ENCODE data around the gene FREY1.

The FREY1 gene

GRCh38 chr11:45894555-45895247, 12.4 kb downstream of the FREY1 start:
- WGBS (ENCODE audit: insufficient coverage) = 89% methylated on average over 6 of the region's 6 CpGs
- Histone ChIP-seq H3K4me3 (ENCODE audit: control insufficient read depth in 1 of 7, extremely low read depth in 1 of 7, insufficient read depth in 4 of 7, low read depth in 2 of 7, low read length in 6 of 7) (no peak overlapping the region), H3K27ac (ENCODE audit: insufficient read depth in 1 of 2, low read depth in 1 of 2, low read length in 2 of 2, poor library complexity in 1 of 2, severe bottlenecking in 2 of 2) (no peak overlapping the region), H3K27me3 (replicated peaks in 2 of 5; ENCODE audit: control insufficient read depth in 4 of 5, insufficient read depth in 5 of 5, low read length in 4 of 5) (peaks cover 0 to 59% (median 21%) of the 10 kb centered on the region in 5 experiments), H3K36me3 (ENCODE audit: control insufficient read depth in 4 of 4, insufficient read depth in 4 of 4, low read length in 3 of 4) (no peaks in the 10 kb centered on the region), H3K4me1 (ENCODE audit: control extremely low read depth in 1 of 4, control insufficient read depth in 4 of 4, insufficient read depth in 4 of 4, low read length in 3 of 4) (peaks cover 0 to 9% (median 7%) of the 10 kb centered on the region in 4 experiments), H3K9me3 (ENCODE audit: control extremely low read depth in 1 of 5, control insufficient read depth in 4 of 5, insufficient read depth in 2 of 5, low read depth in 1 of 5, low read length in 4 of 5) (no peaks in the 10 kb centered on the region)
- ChIA-PET POLR2A (no interaction called here), CTCF (no interaction called here)
- no peak for DNase-seq

GRCh38 chr11:45892856-45893255, 14.2 kb downstream of the FREY1 start:
- Histone ChIP-seq H3K9me3 (ENCODE audit: control extremely low read depth in 1 of 5, control insufficient read depth in 4 of 5, insufficient read depth in 2 of 5, low read depth in 1 of 5, low read length in 4 of 5) (no peaks in the 10 kb centered on the region), H3K4me3 (ENCODE audit: control insufficient read depth in 1 of 7, extremely low read depth in 1 of 7, insufficient read depth in 4 of 7, low read depth in 2 of 7, low read length in 6 of 7) (no peak overlapping the region), H3K27me3 (replicated peaks in 2 of 5; ENCODE audit: control insufficient read depth in 4 of 5, insufficient read depth in 5 of 5, low read length in 4 of 5) (peaks cover 0 to 42% (median 11%) of the 10 kb centered on the region in 5 experiments), H3K27ac (ENCODE audit: insufficient read depth in 1 of 2, low read depth in 1 of 2, low read length in 2 of 2, poor library complexity in 1 of 2, severe bottlenecking in 2 of 2) (no peak overlapping the region), H3K36me3 (ENCODE audit: control insufficient read depth in 4 of 4, insufficient read depth in 4 of 4, low read length in 3 of 4) (no peaks in the 10 kb centered on the region), H3K4me1 (ENCODE audit: control extremely low read depth in 1 of 4, control insufficient read depth in 4 of 4, insufficient read depth in 4 of 4, low read length in 3 of 4) (no peaks in the 10 kb centered on the region)
- CTCF ChIA-PET = interaction anchor here (0.7 kb wide), 1 partner anchor 32 kb away, joined by 3 read pairs; no protein-coding TSS in a partner anchor
- POLR2A ChIA-PET = no interaction called here
- 75% methylated on average over 1 of the region's 5 CpGs for WGBS (ENCODE audit: insufficient coverage)
- no peak for DNase-seq

DNA sequence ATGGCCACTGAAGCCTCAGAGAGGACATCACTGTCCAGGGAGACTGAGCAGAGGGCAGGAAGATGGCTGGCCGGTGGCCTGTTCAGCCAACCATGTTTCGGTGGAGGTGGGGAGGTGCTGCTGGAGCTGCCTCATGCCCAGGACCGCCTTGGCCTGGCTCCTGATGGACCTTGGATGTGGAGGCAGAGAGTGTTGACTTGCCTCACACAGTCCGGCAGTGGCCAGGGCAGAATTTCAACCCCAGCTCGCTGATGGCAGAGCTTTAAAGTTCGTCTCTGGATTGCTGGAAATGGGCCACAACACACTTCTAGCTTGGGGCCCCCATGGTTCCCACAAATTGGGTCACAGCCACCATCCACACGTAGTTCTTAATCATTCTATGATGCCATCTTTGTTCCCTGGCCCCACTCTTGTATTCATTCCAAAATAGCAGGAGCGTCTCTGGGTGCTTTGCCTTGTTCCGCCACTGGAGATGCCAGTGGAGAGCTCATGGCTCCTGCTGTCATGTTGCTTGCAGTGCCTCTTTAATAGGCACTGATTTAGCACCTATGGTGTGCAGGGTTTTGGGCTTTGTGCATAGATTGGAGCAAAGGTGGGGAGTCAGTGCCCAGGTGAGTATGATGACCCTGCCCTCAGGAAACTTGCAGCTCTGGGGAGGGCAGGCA, 16.1 kb downstream of the FREY1 start:
- ChIA-PET CTCF (interaction anchor here (0.8 to 1.1 kb wide), 2 partner anchors 12 to 25 kb away, joined by 3 read pairs; no protein-coding TSS in a partner anchor), POLR2A (no interaction called here)
- no peaks in the 10 kb centered on the region for H3K36me3 ChIP-seq (ENCODE audit: control insufficient read depth in 4 of 4, insufficient read depth in 4 of 4, low read length in 3 of 4)
- 90% methylated on average over 7 of the region's 9 CpGs for WGBS (ENCODE audit: insufficient coverage)
- H3K27ac ChIP-seq (ENCODE audit: insufficient read depth in 1 of 2, low read depth in 1 of 2, low read length in 2 of 2, poor library complexity in 1 of 2, severe bottlenecking in 2 of 2) = no peak overlapping the region
- H3K9me3 ChIP-seq (ENCODE audit: control extremely low read depth in 1 of 5, control insufficient read depth in 4 of 5, insufficient read depth in 2 of 5, low read depth in 1 of 5, low read length in 4 of 5) = no peaks in the 10 kb centered on the region
- H3K4me3 ChIP-seq (ENCODE audit: control insufficient read depth in 1 of 7, extremely low read depth in 1 of 7, insufficient read depth in 4 of 7, low read depth in 2 of 7, low read length in 6 of 7) = no peak overlapping the region
- peaks cover 0 to 2% (median under 1%) of the 10 kb centered on the region in 4 experiments for H3K4me1 ChIP-seq (ENCODE audit: control extremely low read depth in 1 of 4, control insufficient read depth in 4 of 4, insufficient read depth in 4 of 4, low read length in 3 of 4)
- peaks cover 0 to 42% (median 10%) of the 10 kb centered on the region in 5 experiments for H3K27me3 ChIP-seq (replicated peaks in 2 of 5; ENCODE audit: control insufficient read depth in 4 of 5, insufficient read depth in 5 of 5, low read length in 4 of 5)
- no peak for DNase-seq

- POLR2A ChIA-PET = no interaction called here
- CTCF ChIA-PET = no interaction called here
- Histone ChIP-seq H3K27ac (ENCODE audit: insufficient read depth in 1 of 2, low read depth in 1 of 2, low read length in 2 of 2, poor library complexity in 1 of 2, severe bottlenecking in 2 of 2) (no peak overlapping the region), H3K4me1 (ENCODE audit: control extremely low read depth in 1 of 4, control insufficient read depth in 4 of 4, insufficient read depth in 4 of 4, low read length in 3 of 4) (peaks cover 1 to 10% (median 8%) of the 10 kb centered on the region in 4 experiments), H3K36me3 (ENCODE audit: control insufficient read depth in 4 of 4, insufficient read depth in 4 of 4, low read length in 3 of 4) (no peaks in the 10 kb centered on the region), H3K27me3 (replicated peaks in 2 of 5; ENCODE audit: control insufficient read depth in 4 of 5, insufficient read depth in 5 of 5, low read length in 4 of 5) (peaks cover 0 to 43% (median 10%) of the 10 kb centered on the region in 5 experiments), H3K4me3 (ENCODE audit: control insufficient read depth in 1 of 7, extremely low read depth in 1 of 7, insufficient read depth in 4 of 7, low read depth in 2 of 7, low read length in 6 of 7) (no peak overlapping the region), H3K9me3 (ENCODE audit: control extremely low read depth in 1 of 5, control insufficient read depth in 4 of 5, insufficient read depth in 2 of 5, low read depth in 1 of 5, low read length in 4 of 5) (no peaks in the 10 kb centered on the region)
- no peak for DNase-seq
- 99% methylated on average over 7 of the region's 9 CpGs for WGBS (ENCODE audit: insufficient coverage)
Observed at GRCh38 chr11:45889966-45890365, 17.1 kb downstream of the FREY1 start.

GRCh38 chr11:45889555-45889954, 17.5 kb downstream of the FREY1 start:
- CTCF ChIA-PET = no interaction called here
- 93% methylated on average over 3 of the region's 8 CpGs for WGBS (ENCODE audit: insufficient coverage)
- DNase-seq = no peak

DNA sequence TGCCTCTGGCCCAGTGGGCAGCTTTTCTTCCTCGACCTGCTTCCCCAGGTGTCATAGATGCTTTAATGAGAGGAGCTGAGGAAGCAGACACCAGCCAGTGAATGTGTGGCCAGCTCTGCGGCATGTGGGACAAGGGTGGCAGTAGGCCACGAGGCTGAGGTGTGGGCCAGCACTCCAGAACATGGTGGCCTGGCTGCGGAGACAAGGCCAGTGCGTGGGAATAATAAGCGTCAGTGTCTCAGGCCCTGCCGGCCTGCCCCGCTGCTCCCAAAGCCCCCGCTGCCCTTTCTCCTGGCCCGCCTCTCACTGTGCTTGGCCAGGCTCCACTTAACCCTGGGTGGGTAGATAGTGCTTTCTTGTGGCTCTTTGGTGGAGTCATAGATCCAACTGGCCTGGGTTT, 19.5 kb downstream of the FREY1 start:
- H3K27me3 ChIP-seq (replicated peaks in 2 of 5; ENCODE audit: control insufficient read depth in 4 of 5, insufficient read depth in 5 of 5, low read length in 4 of 5) = peaks cover 0 to 43% (median 8%) of the 10 kb centered on the region in 5 experiments
- ChIA-PET CTCF (interaction anchor here (1.4 kb wide), 1 partner anchor 123 kb away, joined by 3 read pairs; no protein-coding TSS in a partner anchor), POLR2A (no interaction called here)
- H3K4me1 ChIP-seq (ENCODE audit: control extremely low read depth in 1 of 4, control insufficient read depth in 4 of 4, insufficient read depth in 4 of 4, low read length in 3 of 4) = peaks cover 3 to 13% (median 9%) of the 10 kb centered on the region in 4 experiments
- H3K4me3 ChIP-seq (ENCODE audit: control insufficient read depth in 1 of 7, extremely low read depth in 1 of 7, insufficient read depth in 4 of 7, low read depth in 2 of 7, low read length in 6 of 7) = no peak overlapping the region
- WGBS (ENCODE audit: insufficient coverage) = 93% methylated on average over 7 of the region's 10 CpGs
- DNase-seq = no peak
- no peaks in the 10 kb centered on the region for H3K9me3 ChIP-seq (ENCODE audit: control extremely low read depth in 1 of 5, control insufficient read depth in 4 of 5, insufficient read depth in 2 of 5, low read depth in 1 of 5, low read length in 4 of 5)
- peaks cover 0 to 2% (median 0%) of the 10 kb centered on the region in 4 experiments for H3K36me3 ChIP-seq (ENCODE audit: control insufficient read depth in 4 of 4, insufficient read depth in 4 of 4, low read length in 3 of 4)
- no peak overlapping the region for H3K27ac ChIP-seq (ENCODE audit: insufficient read depth in 1 of 2, low read depth in 1 of 2, low read length in 2 of 2, poor library complexity in 1 of 2, severe bottlenecking in 2 of 2)

More at GRCh38 chr11:45889555-45889954, 17.5 kb downstream of the FREY1 start:
- POLR2A ChIA-PET = no interaction called here
- Histone ChIP-seq H3K36me3 (ENCODE audit: control insufficient read depth in 4 of 4, insufficient read depth in 4 of 4, low read length in 3 of 4) (no peaks in the 10 kb centered on the region), H3K27ac (ENCODE audit: insufficient read depth in 1 of 2, low read depth in 1 of 2, low read length in 2 of 2, poor library complexity in 1 of 2, severe bottlenecking in 2 of 2) (no peak overlapping the region), H3K4me1 (ENCODE audit: control extremely low read depth in 1 of 4, control insufficient read depth in 4 of 4, insufficient read depth in 4 of 4, low read length in 3 of 4) (peaks cover 3 to 13% (median 9%) of the 10 kb centered on the region in 4 experiments), H3K27me3 (replicated peaks in 2 of 5; ENCODE audit: control insufficient read depth in 4 of 5, insufficient read depth in 5 of 5, low read length in 4 of 5) (peaks cover 0 to 46% (median 8%) of the 10 kb centered on the region in 5 experiments), H3K9me3 (ENCODE audit: control extremely low read depth in 1 of 5, control insufficient read depth in 4 of 5, insufficient read depth in 2 of 5, low read depth in 1 of 5, low read length in 4 of 5) (no peaks in the 10 kb centered on the region), H3K4me3 (ENCODE audit: control insufficient read depth in 1 of 7, extremely low read depth in 1 of 7, insufficient read depth in 4 of 7, low read depth in 2 of 7, low read length in 6 of 7) (no peak overlapping the region)

Data from common myeloid progenitor, CD34-positive (primary cell).